ENCODE data around the gene SPACA4.

The SPACA4 gene

DNA sequence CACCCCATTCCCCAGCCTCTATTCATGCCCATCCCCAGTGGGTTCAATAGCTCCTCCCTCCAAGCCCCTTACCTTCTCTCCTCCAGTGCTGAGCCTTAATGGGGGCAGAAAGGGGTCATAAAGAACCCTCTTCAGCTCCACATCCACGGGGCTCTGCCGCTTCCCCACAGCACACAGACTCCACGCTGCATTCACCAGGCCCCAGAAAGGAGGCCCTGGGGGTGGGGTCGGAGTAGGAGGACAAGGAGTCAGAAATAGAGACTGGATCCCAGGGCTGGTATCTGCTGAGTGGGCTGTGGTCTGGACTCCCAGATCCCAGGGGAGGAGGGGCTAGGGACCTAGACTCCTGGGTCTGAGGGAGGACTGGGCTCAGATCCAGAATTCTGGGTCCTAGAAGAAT lies 37.8 kb downstream of the SPACA4 start:
- no peak for TF ChIP-seq RAD21 (IDR thresholded peaks at IDR 0.05; ENCODE audit: low read depth)
- TF ChIP-seq, protein P1, sequence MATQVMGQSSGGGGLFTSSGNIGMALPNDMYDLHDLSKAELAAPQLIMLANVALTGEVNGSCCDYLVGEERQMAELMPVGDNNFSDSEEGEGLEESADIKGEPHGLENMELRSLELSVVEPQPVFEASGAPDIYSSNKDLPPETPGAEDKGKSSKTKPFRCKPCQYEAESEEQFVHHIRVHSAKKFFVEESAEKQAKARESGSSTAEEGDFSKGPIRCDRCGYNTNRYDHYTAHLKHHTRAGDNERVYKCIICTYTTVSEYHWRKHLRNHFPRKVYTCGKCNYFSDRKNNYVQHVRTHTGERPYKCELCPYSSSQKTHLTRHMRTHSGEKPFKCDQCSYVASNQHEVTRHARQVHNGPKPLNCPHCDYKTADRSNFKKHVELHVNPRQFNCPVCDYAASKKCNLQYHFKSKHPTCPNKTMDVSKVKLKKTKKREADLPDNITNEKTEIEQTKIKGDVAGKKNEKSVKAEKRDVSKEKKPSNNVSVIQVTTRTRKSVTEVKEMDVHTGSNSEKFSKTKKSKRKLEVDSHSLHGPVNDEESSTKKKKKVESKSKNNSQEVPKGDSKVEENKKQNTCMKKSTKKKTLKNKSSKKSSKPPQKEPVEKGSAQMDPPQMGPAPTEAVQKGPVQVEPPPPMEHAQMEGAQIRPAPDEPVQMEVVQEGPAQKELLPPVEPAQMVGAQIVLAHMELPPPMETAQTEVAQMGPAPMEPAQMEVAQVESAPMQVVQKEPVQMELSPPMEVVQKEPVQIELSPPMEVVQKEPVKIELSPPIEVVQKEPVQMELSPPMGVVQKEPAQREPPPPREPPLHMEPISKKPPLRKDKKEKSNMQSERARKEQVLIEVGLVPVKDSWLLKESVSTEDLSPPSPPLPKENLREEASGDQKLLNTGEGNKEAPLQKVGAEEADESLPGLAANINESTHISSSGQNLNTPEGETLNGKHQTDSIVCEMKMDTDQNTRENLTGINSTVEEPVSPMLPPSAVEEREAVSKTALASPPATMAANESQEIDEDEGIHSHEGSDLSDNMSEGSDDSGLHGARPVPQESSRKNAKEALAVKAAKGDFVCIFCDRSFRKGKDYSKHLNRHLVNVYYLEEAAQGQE (IDR thresholded peaks at IDR 0.05; ENCODE audit: low read depth): no peak

DNA sequence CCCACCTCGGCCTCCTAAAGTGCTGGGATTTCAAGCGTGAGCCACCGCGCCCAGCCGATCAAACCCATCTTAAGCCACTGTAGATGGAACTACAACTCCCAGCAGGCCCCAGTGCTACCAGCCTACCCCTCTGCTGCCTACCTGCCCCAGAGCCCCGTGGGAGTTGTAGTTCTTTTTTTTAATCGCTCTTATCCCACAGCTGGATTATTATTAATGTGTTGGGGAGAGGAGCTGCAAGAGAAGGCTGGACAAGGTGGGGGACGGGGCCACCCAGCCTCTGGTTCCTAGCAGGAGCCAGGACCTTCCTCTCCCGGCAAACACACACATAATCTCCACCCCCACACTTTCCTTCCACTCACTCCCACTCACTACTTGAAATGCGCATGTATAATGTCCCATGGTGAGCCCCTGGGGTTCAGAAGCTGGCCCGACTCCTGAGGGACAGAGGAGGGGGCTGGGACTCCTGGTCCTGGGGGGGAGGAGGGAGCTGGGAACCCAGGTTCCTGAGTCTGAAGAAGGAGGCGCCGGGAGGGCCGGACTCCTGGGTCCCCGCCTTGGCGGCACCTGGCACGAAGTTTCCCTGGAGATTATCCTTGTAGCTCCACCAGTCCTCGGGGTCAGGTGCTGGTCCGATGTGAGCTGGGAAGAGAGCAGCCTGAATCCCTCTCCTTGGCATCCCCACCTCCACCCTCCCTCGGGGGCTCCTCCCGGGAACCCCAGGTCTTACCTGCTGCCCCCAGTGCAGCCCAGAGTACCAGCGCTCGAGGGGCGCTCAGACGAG lies 38.5 kb downstream of the SPACA4 start:
- TF ChIP-seq EP300 (IDR thresholded peaks at IDR 0.05; ENCODE audit: borderline replicate concordance) (no peak), YY1 (IDR thresholded peaks at IDR 0.05; ENCODE audit: low read depth) (0 out of 2 replicates have a peak, but pooled peaks have one; percentile 41), NFIC (IDR thresholded peaks at IDR 0.05) (no peak), FOXM1 (IDR thresholded peaks at IDR 0.05; ENCODE audit: borderline replicate concordance, low read depth) (no peak), EGR1 (IDR thresholded peaks at IDR 0.05) (peak; percentile 71; the same call in 1 of the 2 replicates), CREB1 (IDR thresholded peaks at IDR 0.05; ENCODE audit: low read depth) (no peak), TEAD4 (IDR thresholded peaks at IDR 0.05) (no peak), RAD21 (IDR thresholded peaks at IDR 0.05; ENCODE audit: low read depth) (no peak), ZBTB7A (IDR thresholded peaks at IDR 0.05; ENCODE audit: low read depth) (0 out of 2 replicates have a peak, but pooled peaks have one; percentile 48), TAF1 (IDR thresholded peaks at IDR 0.05; ENCODE audit: low read depth) (no peak), USF1 (IDR thresholded peaks at IDR 0.05) (0 out of 2 replicates have a peak, but pooled peaks have one; percentile 4), TCF12 (IDR thresholded peaks at IDR 0.05; ENCODE audit: low read depth) (no peak), CEBPB (IDR thresholded peaks at IDR 0.05) (no peak)
- TF ChIP-seq, protein P2, sequence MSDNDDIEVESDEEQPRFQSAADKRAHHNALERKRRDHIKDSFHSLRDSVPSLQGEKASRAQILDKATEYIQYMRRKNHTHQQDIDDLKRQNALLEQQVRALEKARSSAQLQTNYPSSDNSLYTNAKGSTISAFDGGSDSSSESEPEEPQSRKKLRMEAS (IDR thresholded peaks at IDR 0.05): no peak; the same call in 1 of the 2 replicates
- TF ChIP-seq, protein P1 (IDR thresholded peaks at IDR 0.05; ENCODE audit: low read depth): no peak

GRCh38 chr19:48645620-48646000 lies 39.1 kb downstream of the SPACA4 start:
- TF ChIP-seq YY1 (IDR thresholded peaks at IDR 0.05; ENCODE audit: low read depth) (no peak), TEAD4 (IDR thresholded peaks at IDR 0.05) (no peak), CREB1 (IDR thresholded peaks at IDR 0.05; ENCODE audit: low read depth) (no peak), NFIC (IDR thresholded peaks at IDR 0.05) (no peak), USF1 (IDR thresholded peaks at IDR 0.05) (no peak), EP300 (IDR thresholded peaks at IDR 0.05; ENCODE audit: borderline replicate concordance) (no peak), EGR1 (IDR thresholded peaks at IDR 0.05) (no peak), RAD21 (IDR thresholded peaks at IDR 0.05; ENCODE audit: low read depth) (no peak), ZBTB7A (IDR thresholded peaks at IDR 0.05; ENCODE audit: low read depth) (no peak)
- TF ChIP-seq, protein P1 (IDR thresholded peaks at IDR 0.05; ENCODE audit: low read depth): no peak
- TF ChIP-seq, protein P2 (IDR thresholded peaks at IDR 0.05): no peak; the same call in 1 of the 2 replicates

DNA sequence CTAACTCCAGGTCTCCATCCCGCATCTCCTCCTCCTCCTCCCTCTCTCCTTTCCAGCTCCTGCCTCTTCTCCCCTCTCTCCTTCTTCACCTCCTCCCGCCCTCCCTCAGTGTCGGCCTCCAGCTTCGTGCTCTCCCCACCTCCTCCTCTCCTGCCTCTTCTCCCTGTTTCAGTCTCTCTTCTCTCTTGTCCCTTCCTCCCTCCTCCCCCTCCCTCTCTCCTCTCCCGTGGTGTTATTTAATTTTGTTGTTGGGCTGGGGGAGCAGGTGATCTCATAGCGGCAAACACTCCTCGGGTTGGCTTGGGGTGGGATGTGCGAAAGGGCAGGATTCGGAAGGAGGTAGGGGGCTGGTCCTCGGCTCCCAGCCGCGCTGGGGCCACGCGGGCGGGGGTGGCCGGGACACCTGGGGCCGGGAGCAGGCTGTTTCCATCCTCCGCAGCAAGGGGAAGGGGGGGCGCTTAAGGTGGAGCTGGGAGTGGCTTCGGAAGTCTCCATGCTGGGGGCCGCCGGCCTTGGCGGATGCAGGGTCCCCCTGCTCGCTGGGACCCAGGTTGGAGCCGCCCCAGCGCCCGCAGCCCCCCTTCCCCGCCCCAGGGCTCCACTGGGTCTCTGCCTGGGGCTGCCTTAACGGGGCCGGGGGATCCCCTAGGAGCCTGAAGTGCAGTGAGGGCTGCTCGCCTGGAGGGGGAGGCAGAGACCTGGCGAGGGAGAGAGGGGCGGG lies 39.6 kb downstream of the SPACA4 start, which contains the start of gene CA11:
CA11 (minus strand) TSS at position 187 of the 721 bp plus-strand sequence. CDS start 555 bp downstream, outside the sequence.
- no peak for TF ChIP-seq FOXM1 (IDR thresholded peaks at IDR 0.05; ENCODE audit: borderline replicate concordance, low read depth)
- peak; percentile 16; the same call in 1 of the 2 replicates for TF ChIP-seq USF1 (IDR thresholded peaks at IDR 0.05)
- TF ChIP-seq CREB1 (IDR thresholded peaks at IDR 0.05; ENCODE audit: low read depth): no peak
- peak; percentile 92 for TF ChIP-seq RAD21 (IDR thresholded peaks at IDR 0.05; ENCODE audit: low read depth)
- TF ChIP-seq, protein P1 (IDR thresholded peaks at IDR 0.05; ENCODE audit: low read depth): no peak
- TF ChIP-seq CEBPB (IDR thresholded peaks at IDR 0.05): no peak
- no peak for TF ChIP-seq TEAD4 (IDR thresholded peaks at IDR 0.05)
- TF ChIP-seq ZBTB7A (IDR thresholded peaks at IDR 0.05; ENCODE audit: low read depth): peak; percentile 72
- peak; percentile 73; the same call in 1 of the 2 replicates for TF ChIP-seq EGR1 (IDR thresholded peaks at IDR 0.05)
- no peak for TF ChIP-seq EP300 (IDR thresholded peaks at IDR 0.05; ENCODE audit: borderline replicate concordance)
- no peak for TF ChIP-seq NFIC (IDR thresholded peaks at IDR 0.05)
- no peak; the same call in 1 of the 2 replicates for TF ChIP-seq TCF12 (IDR thresholded peaks at IDR 0.05; ENCODE audit: low read depth)
- TF ChIP-seq YY1 (IDR thresholded peaks at IDR 0.05; ENCODE audit: low read depth): no peak
- TF ChIP-seq, protein P2 (IDR thresholded peaks at IDR 0.05): peak; percentile 81
- no peak for TF ChIP-seq TAF1 (IDR thresholded peaks at IDR 0.05; ENCODE audit: low read depth)
